HG03196 (cell line): ENCODE measurements around the gene PALLD.
"Not testable (repeated sequence)": the region's sequence is repeated elsewhere in the genome, so short reads cannot be mapped to it uniquely, and the experiment has no call there.

Source experiments
- ATAC-seq: cut with Tn5 transposase; IDR thresholded peaks from one replicate; pipeline ENCODE4 v1.9.1; 2021; ENCODE audit not compliant: unreplicated experiment

The PALLD gene

DNA sequence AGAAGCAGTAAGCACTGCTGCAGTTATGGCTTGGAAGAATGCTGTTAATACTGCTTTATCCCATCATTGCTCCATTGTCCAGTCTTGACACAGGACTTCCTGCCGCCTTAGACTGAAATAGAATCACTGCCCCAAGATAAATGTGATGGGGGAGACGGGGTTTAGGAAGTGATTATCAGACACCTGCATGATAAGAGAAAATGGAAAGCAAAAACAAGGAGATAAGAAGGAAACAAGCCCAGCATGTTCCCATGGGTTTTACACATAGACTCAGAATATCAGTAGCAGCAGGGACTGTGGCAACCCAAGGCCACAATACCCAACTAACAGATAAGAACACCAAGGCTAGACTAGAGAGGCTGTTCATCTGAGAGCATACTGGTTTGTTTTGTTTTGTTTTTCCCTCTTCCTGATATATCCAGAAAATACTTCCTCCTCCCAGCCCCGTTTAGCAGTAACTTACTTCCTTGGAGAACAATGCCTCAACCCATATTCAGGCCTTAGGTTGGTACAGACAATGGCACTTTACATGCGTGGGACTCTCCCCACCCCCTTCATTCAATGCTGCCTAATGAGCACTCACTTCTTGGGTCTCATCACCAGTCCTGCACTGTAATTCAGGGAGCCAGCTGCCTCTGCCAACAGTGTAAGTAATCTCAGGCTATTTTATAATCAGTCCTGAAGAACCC is 280.6 kb downstream of the PALLD start:
- ATAC-seq = no peak

DNA sequence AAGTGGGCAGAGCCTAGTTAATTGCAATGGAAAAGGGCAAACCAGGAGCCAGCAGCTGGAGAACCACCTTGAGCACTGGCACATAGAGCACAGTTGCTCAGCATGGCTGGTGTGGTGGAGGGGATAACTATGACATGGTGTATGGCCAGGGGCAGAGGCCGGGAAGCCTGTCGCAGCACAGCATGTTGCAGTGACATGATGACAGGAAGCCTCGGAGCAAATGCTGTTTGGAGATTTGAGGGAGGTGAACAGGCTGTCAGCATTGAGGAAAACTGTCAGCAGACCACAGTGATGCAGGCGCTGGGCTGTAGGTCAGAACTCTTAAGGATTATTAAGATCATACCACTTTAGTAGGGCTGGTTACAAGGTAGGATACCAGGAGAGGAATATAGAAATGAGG is 284.5 kb downstream of the PALLD start:
- no peak for ATAC-seq

DNA sequence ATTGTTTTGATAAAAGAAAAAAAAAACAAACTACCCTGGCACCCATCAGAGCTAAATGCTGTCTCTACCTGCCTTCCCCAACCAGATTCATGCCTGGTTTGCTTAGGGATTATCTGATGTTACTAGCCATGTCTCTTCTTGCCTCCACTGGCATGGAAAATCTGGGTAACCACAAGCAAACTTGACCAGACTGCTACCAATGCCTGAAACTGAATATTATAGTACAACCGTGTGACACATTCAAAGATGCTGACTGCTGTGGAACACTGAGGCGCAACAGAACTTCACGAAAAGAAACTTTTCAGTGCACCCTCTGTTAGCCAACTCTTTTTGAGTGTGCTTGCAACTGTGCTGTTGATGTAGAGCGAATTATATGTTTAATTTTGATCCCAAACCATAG is 285.1 kb downstream of the PALLD start:
- no peak for ATAC-seq

DNA sequence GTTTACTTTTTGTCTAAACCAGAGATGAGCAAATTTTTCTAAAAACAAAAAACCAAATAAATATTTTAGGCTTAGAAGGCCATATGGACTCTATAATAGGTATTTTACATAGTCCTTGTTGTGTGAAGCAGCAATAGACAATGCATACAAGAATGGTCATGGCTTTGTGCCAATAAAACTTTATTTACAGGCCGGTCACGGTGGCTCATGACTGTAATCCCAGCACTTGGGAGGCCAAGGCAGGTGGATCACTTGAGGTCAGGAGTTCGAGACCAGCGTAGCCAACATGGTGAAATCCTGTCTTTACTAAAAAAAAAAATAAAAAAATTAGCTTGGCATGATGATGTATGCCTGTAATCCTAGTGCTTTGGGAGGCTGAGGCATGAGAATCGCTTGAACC is 285.6 kb downstream of the PALLD start:
- ATAC-seq = no peak

DNA sequence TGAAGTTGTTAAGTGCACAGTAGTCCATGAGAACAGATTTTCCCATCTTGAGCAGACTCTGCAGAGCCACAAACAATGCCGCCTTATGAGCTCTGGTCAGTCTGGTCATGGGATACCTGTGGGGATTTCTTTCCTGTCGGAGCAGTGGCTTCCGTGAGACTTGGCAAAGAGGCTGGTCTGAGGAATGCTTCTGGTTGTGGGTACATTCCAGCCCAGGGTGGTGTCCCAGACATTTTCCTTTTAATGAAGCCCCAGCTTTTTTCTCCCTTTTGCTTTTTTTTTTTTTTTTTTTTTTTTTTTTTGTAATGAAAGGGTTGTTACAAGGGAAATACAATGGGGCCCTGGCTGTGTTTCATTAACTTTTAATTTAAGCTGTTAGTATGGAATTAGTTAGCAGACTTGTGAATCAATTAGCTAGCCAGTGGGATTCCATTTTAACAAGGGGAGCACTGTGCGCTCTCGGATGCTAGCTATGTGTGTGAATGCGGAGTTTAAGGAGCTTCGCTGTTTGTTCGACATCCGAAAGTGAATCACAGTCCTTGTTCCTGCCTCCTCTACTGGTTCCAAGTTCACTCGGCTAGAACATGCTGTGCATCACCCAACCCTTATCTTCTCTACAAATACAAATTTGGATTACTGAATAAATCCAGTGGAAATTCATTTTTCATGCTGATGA is 288.1 kb downstream of the PALLD start:
- no peak for ATAC-seq

DNA sequence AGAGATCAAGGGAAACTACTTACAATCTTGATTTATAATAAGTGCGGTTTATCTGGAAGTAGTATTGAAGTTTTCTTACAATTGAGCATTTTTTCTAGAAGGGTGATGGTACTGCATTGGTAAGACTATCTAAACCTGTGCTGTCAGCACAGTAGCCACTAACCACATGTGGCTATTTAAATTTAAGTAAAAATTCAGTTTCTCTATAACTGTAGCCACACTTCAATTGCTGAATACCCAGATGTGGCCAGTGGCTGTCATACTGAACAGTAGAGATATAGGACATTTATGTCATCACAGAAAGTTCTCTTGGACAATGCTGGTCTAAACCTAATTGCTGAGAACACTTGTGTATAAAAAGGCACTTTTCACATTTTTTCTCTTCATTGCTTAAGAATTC is 290.5 kb downstream of the PALLD start:
- ATAC-seq = no peak

DNA sequence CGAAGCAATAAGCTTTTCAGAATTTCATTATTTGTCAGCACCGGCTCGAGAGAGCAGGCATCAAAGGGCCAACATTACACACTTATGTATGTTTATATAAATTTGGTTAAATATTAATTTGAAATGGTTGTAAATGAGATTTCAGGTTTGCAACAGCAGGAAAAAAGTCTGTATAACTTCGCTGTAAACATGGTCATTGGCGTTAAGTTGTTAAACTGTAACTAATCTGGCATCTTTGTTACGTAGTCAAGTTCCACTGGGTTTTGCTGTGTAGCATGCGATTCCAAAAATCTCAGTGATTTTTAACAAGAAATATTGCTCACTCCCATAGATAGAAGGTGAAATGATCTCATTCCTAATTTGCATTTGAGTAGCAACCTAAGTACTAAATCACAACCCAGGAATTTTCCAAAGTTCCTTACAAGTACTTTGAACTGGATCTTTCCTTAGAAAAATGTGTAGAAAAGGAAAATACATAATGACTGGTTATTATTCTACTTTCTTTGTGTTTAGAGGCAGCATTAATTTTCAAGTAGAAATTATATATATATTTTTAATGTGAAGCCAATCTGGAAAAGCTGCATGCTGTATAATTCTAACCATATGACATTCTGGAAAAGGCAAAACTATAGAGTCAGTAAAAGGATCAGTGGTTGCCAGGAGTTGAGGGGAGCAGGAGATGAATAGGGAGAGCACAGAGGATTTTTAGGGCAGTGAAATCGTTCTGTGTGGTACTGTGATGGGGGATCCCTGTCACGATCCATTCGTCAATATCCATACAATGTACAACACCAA is 291.1 kb downstream of the PALLD start:
- no peak for ATAC-seq

DNA sequence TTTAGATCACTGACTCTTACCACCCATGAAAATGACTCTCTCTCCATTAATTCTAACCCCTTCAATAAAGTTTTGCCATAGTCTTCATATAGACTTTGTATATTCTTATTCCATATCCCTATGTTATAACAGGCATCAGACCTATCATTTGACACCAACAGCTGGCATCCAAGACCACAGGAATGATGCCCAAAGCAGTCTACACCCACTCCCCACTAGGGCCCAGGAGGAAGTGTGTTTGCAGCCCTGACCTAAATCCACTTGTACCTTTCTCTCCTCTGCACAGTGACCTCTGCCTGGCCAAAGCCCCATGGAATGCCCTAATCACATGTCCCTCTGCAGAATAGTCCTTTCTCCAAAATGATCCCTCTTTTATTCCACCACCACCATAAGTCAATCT is 294.0 kb downstream of the PALLD start:
- ATAC-seq = no peak

DNA sequence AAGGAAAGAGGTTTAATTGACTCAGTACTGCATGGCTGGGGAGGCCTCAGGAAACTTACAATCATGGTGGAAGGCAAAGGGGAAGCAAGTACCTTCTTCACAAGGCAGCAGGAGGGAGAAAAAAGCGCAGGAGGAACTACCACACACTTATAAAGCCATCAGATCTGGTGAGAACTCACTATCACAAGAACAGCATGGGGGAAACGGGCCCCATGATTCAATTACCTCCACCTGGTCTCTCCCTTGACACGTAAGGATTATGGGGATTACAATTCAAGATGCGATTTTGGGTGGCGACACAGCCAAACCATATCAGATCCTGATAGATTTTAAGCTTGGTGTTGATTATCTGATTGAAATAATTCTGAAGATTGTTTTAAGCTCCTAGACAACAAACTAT is 294.5 kb downstream of the PALLD start:
- ATAC-seq = no peak

DNA sequence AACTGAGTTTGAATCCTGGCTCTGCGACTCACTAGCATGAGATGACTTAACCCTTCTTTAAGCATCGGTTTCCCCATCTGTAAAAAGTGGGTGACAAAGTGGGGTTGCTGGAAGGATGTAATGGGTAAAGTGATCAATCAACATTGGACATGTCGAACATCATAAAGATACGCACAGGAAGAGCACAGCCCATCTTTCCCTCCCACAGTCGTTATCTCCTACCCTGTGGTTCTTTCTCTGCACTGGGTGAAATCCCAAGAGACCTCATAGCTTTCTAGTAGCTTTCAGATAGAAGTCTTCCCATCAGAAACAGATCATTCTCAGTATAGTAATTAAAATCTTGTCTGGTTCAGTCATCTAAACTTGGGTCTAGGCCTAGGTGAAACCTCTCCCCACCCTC is 296.7 kb downstream of the PALLD start:
- no peak for ATAC-seq

DNA sequence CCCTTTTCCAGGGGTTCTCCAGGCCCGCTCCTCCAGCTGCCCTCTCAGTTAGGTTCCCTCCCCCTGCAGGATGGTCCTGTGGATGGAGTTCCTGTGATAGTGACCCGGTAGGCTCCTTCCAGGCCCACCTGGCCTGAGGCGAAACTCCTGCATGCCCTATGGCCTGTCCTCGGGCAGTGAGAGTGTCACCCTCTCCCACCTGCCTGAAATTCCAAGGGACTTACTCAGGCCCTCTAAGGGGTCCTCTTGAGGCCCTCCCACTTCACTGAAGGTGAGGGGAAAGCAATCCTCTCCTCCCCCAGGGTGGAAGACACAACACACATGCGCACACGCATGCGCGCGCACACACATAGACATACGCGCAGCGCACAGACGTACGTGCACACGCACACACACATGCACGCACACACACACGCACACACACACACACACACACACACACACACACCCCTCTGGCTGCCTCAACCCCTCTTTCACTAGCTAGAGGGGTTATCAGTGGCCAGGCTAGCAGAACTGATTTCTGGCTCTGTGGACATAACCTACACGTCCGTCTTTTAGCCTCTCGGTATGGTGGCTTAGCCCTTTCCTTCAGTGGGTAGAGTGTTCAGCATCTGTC is 297.3 kb downstream of the PALLD start:
- ATAC-seq = no peak

DNA sequence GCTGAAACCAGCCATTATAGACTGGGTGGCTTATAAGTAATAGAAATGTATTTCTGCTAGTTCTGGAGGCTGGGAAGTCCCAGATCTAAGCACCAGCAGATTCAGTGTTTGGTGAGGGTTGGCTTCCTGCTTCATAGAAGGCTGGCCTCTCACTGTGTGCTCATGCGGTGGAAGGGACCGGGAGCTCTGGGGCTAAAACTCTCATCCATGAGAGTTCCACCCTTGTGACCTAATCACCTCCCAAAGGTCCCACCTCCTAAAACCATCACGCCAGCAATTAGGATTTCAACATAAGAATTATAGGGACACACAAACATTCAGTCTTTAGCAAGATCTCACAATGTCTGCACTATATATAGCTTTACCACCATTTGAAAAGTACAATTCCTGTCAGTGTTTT is 298.0 kb downstream of the PALLD start:
- no peak for ATAC-seq

DNA sequence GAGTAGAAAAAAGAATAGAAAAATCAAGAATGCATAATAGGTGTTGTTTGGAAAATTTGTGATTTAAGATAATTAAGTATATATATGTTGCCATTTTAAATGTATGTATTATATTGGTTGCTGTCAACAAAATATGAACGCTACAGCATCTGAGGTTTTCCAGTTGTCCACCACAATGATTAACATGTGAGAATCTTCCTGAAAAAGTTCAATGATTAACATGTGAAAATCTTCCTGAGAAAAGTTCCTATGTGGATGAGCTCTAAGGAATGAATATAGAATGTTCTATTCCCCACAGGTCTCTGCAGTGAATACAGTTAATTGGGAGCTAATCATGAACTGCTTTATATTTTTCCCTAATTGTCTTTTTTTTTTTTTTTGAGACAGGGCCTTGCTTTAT is 298.5 kb downstream of the PALLD start:
- no peak for ATAC-seq

DNA sequence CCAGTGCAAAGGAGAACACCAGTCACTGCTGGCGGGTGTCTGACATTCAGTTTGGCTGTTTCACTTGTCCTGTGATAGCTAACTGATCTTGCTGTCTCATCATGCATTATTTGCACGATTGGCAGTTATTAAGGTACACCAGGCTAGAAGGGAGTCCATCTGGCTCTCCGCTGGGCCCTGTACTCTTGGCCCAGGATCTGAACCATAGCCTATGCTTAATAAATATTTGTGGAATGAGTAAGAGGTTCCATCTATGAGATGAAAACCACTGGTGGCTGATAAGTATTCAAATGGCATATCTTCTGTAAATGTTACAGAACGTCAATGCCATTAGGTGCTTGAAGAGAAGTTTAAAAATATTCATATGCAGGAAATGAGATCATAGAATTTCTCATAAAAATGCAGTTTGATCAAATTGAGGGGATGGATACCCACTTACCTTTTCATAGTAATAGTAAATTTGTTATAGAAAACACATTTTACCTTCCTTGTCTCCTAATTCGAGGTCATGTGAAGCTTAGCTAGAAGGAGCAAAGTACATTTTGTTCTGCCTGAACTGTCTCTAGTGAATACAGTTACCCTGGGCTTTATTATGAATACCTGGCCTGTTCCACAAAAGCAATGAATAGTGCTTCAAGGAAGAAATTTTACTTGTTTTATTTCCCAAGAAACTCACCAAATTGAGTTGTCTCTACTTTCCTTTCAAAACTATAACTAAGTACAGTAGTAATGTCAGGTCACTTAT is 299.7 kb downstream of the PALLD start:
- no peak for ATAC-seq

DNA sequence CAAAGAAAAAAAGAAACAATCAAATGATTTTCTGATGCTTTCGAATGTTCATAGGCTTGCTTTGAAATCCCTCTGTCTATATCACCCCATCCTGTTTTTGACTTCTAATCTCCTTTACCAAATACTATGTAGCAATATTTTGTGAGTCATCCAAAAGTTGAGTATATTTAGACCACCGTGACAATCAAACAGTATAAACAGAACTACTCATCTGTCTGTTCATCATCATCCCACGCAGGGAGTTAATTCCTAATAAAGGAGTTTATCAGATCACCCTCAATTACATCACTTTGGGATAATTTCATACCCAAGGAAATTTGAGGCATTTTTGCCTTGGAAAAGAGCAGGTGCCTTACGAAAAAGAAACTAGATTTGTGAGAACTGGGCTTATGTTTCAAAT is 300.3 kb downstream of the PALLD start:
- ATAC-seq = no peak

DNA sequence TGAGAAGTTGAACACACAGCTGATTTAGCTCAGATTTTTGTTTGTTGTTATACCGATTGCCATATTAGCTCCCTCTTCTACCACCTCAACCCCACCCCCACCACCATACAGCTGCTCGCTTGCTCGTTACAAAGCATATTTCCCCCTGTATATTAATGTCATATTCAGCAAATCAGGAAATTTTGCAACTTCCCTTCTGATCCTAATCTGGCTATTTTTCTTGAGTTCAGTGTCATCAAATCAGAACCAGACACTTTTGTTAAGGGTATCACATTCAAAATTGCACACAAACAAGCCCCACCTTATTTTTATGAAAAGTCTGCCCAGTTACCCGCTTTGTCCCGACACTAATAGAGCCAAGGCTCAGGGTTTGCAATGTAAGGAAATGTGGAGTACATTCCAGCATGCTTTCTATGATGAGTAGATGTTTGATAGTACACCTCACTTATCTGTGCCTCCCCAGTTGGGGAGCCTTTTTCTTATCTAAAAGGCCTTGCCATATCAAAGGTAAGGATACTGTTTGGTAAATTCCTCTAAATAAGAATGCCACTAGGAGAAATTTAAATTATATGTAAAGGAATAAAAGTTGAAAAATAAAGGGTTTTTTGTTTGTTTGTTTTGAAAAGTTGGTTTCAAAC is 301.0 kb downstream of the PALLD start:
- no peak for ATAC-seq

DNA sequence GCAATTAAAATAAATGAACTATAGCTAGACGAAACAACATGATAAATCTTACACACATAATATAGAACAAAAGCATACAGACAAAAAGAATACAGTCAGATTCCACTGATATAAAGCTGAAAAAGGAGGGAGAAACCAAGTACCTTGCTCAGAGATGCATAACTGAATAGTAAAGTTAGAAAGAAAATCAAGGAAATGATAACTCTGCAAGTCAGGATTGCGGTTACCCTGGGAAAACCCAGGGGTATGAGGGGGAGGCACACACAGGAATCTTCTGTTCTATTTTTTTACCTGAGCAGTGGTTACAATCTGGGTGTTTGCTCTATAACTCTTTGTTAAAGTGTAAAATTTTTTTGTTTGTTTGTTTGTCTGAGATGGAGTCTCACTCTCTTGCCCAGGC is 304.1 kb downstream of the PALLD start:
- no peak for ATAC-seq

DNA sequence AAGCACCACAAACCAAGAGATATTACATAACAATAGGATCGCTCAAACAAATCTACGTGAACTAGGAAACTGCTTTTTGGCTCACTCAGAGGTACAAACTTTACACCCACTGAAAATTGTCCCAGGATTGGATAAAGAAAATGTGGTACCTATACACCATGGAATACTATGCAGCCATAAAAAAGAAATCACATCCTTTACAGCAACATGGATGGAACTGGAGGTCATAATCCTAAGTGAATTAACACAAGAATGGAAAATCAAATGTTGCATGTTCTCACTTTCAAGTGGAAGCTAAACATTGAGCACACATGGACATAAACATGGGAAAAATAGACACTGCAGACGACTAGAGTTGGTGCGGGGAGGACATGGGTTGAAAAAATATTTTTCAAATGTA is 305.4 kb downstream of the PALLD start:
- ATAC-seq = no peak

DNA sequence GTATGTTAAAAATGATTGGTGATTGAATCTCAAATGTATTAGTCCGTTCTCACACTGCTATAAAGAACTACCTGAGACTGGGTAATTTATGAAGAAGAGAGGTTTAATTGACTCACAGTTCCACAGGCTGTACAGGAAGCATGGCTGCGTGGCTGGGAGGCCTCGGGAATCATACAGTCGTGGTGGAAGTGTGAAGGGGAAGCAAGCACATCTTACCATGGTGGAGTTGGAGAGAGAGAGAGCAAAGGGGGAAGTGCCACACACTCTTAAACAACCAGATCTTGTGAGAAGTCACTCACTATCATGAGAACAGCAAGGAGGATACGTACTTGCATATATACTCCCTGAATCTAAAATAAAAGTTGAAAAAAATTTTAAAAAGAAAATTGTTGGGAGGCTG is 306.2 kb downstream of the PALLD start:
- ATAC-seq = not testable (repeated sequence)

DNA sequence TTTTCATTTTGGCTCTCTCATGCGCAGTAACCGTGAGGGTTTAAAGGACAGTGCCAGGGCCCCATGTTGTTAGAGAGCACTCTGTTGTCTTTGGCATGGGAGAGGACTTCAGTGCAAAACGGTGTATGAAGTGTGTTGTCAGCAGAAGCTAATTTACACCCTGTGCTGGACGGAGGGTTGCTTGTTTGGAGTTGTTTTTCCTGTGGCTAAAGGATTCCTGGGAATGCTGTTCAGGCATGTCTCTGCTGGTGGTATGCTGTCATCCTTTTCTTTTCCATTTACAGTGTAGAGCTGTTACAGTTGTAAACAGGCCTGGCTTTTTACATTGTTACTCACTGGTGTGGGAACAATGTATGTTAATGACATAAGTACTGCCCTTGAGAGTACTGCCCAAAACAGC is 306.9 kb downstream of the PALLD start:
- no peak for ATAC-seq

DNA sequence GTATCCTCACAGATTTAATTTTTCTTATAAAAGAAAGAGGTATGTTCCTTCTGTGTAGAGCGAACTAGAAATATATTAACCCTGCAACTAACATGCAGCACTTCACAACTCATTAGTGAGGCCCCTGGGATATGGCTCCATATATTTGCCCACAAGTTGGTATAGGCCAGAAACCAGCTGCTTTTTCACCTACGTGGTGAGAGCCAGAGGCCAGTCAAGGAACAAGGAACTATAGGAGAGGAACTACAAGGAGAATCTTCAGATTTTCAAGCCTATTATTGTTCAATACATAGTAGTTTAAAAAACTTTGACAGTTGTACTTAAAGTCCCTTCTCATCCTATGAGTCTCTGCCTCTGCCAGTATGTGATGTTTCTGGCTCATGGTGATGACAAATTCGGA is 307.3 kb downstream of the PALLD start:
- no peak for ATAC-seq
